Activated CD4-positive, alpha-beta T cell treated with anti-CD3 and anti-CD28 coated beads, Interleukin-2, amount 50 U/mL, for 48 hours (primary cell): Measurements from ENCODE around the gene ZBTB32.

Source experiments
- DNase-seq, 2 experiments: peaks; one replicate each; pipeline ENCODE4 v3.0.0-alpha.2; 2020

Gene ZBTB32

DNA sequence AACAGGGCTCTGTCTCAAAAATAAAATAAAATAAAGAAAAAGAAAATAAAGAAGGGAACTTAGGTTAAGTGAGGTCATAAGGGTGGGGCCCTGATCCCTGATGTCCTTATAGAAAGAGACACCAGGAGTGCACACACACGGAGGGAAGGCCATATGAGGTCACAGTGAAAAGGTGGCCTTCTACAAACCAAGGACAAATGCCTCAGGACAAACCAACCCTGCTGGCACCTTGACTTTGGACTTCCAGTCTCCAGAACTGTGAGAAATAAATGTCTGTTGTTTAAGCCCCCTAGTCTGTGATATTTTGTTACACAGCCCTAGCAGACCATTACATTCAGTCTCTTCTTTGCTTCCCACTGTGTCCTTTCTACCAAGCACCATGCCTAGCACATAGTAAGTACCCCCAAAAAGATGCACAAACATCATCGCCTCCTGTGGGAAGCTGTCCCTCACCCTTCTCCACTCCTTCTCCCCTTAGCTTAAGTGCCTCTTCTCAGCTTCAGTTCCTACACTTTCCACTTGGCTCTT, 8.4 kb upstream of the ZBTB32 start:
- DNase-seq = no peak

DNA sequence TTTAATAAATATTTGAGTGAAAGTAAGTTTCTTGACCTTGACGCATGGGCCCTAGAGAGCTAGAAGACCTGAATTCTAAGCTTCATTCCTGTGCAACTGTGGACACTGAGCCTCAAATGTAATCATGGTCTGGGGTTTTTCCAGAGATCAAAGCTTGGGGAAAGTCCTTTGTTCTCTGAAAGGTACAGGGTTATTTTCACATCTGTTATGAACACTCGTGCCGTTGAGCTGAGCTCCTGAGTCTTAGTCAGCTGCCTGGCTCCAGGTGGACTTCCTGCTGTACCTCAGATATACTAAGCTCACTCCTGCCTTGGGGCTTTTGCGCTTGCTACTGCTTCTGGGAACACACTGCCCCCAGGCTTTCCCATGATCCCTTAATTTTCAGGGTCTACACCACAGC, 7.5 kb upstream of the ZBTB32 start:
- peak in 1 of 2 experiments; percentile 38 for DNase-seq

DNA sequence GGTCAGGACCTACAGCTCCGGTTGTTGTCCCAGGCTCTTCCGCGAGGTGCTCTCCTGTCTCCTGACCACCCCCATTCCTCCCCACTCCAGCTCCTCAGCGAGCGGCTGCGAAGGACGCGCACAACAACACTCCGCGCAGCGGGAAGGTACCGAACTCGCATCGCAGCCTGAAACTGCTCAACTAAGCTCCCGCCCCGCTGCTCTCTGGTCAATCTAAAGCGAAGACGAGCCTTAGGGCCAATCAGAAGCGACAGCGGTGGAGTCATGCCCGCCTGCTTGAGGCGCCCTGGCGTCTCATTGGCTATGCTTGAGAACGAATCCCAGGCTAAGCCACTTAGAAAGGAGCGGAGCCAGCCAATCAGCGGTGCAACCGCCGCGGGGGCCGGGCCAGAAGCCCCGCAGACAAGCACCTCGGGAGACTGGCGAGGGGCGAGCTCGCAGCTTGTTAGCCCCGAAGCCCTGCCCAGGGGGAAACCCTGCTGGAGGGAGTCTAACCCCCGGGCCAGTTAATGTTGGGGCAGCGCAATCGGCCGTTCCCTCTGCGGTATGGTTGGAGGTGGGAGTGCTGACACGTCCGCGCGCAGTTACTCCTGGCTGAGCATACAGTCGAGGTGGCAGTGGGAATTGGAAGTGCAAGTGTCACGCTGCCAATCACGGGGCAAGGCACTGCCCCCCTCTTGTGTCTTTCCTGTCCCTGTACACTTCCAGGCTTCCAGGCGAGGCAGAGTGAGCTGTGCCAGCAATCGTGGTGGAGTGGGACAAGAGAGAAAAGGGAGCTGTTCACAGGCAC, 1.9 kb upstream of the ZBTB32 start:
- DNase-seq = peak; percentile 93 to 95

DNA sequence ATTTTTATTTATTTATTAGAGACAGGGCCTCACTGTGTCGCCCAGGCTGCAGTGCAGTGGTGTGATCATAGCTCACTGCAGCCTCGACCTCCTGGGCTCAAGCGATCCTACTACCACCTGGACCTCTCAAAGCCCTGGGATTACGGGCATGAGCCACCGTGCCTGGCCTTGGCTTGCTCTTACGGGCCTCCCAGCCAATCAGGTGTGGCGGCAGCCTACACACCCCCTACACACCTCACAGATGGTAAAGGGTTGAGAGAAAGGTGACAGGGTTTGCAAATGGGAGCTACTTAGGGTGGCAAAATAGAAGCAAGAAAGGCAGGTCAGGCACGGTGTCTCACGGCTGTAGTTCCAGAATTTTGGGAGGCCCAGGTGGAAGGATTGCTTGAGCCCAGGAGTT, 1.0 kb upstream of the ZBTB32 start:
- no peak for DNase-seq

DNA sequence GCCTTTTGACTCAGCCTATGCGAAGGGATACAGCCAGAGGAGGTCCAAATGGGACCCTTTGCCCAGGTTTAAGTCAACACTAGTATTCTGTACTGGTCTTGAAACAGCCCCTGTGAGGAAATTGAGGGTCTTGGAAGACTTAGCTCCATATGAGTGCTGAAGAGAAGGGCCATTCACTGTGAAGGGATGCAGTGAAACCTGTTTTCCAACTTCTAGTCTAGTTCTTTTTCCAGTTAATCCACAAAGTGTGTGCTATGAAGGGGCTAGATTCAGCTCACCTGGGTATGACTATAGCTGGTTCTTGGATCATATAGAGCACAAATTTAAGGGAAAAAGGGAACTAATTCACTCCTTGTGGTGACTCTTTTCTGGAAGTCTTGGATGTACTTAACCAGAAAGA, 4.0 kb downstream of the ZBTB32 start:
- DNase-seq = no peak

DNA sequence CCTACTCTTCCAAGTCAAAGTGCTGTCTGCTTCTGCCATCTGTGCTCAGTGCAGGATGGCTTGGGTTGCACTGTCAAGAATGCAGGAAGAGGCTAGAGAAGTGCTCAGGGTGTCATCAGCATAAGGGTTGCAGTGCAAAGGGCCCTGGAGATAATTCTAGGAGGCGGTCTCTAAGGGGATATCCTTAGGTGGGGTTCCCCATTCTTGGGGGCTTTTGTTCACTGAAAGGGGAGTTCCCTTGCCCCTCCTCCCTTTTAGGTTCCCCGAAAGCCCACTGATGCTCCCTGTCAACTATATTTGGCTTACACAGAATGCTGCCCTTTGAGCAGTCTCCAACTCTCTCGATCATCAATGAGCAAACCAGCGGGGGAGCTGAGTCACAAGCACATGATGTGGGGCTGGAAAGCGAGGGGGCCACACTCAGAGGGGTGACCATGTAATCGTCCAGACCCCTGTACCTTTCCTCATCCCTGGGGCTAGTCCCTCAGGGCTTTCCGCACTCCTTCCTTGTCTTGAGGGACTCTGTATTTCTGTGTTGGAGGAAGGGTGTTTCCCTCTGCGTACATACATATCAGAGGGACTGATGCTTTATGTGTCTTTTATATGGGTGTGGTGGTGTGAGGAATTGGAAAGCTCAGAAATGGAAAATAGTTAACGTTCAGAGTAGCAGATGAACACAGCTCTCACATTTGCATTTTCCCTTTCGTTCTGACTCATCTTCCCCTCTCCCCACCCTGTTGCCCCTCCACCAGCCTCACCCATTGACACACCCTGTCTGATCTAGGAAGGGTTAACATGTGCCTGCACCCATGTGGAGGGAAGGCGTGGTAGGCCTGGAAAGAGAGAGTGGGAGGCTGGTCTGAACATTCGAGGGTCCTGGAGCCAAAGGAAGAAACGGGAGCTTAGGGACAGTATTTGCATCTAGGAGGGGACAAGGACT, 6.7 kb downstream of the ZBTB32 start:
- peak; percentile 73 to 80 for DNase-seq

DNA sequence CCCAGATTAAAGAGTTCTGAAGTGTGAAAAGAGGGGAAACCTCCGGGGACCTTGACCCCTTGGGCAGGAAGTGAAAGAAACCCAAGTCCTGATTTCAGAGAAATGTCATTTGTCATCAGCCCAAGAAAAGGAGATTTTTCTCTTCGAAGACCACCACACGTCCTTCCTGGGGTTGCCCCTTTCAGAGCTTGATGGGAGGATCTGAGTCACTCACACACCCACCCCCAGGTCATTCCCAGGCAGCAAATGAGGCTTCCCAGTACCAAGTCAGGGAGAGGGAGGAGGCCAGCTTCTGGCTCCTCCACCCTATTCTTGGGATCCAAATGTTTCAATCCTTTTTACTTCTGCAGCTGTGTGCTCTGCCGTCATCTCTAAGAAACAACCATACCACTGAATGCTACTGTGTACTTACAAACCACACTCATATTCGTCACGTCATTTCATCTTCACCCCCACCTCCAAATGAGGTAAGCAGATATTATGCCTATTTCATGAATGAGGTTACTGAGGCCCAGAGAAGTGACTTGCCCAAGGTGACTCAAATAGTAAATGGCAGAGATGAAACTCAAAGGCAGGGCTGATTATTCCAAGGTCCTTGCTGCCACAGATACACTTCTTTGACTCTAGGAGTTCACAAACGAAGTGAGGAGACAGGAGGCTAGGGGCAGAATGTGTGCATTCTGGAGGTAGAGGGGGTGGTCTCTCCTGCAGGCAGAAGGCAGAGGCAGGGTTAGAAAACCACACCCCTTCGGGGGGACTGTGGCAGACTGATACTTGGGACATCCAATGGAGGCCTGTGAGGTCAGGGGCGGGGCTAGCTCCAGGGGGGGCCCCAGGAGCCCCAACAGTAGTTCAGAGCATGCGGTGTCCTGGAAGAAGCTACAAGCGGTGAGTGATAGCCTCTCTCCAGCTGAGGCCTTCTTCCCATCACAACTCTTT, 8.5 kb downstream of the ZBTB32 start:
- DNase-seq = peak; percentile 86 to 91

DNA sequence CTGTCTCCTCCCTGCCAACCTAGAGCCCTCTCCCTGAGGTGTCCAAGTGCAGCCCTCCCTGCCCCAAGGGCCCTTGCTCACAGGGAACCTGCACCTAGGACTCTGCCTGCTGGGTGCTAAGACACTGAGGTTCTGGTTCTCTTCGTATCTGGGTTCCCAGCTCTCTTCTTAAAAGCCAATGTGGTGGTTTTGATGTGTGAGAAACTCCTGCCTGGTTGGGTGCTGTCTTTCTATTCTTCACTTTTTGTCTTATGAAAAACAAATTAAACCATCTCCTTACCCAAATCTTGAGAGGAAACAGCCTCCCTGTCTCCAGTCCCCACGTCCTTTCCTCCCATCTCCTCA, 9.1 kb downstream of the ZBTB32 start:
- no peak for DNase-seq

DNA sequence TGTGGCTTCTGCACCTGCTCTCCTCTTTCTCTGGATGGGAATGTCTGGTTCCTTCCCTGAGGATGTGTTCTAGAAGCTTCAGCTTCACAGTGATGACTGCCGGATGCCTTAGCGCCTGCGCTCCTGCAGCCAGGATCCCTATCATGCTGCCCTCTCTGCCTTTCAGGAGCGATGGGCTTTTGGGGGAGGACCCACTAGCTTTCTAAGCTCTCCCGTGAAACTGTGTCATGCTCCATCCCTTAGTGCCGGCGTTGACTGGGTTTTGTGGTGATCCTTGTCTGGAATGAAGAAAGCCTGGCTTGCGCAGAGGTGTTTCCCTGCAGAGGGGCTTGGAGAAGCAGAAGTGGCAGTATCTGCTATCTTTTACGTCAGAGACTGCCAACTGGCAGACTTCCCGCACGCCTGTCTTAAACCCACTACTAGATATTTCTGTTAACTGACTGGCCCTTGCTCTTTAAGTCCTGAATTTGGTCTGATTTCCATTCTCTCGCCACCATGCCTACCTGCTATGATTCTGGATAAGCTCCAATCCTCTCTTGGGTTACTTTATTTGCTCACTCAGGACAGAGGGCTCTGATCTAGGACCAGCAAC, 9.6 kb downstream of the ZBTB32 start:
- peak; percentile 19 to 20 for DNase-seq

DNA sequence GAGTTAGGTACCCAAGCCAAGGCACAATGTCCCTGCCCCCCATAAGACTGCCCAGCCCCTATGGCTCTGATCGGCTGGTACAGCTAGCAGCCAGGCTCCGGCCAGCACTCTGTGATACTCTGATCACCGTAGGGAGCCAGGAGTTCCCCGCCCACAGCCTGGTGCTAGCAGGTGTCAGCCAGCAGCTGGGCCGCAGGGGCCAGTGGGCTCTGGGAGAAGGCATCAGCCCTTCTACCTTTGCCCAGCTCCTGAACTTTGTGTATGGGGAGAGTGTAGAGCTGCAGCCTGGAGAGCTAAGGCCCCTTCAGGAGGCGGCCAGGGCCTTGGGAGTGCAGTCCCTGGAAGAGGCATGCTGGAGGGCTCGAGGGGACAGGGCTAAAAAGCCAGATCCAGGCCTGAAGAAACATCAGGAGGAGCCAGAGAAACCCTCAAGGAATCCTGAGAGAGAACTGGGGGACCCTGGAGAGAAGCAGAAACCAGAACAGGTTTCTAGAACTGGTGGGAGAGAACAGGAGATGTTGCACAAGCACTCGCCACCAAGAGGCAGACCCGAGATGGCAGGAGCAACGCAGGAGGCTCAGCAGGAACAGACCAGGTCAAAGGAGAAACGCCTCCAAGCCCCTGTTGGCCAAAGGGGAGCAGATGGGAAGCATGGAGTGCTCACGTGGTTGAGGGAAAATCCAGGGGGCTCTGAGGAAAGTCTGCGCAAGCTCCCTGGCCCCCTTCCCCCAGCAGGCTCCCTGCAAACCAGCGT, 10.4 kb downstream of the ZBTB32 start:
- DNase-seq = peak; percentile 50 to 58

DNA sequence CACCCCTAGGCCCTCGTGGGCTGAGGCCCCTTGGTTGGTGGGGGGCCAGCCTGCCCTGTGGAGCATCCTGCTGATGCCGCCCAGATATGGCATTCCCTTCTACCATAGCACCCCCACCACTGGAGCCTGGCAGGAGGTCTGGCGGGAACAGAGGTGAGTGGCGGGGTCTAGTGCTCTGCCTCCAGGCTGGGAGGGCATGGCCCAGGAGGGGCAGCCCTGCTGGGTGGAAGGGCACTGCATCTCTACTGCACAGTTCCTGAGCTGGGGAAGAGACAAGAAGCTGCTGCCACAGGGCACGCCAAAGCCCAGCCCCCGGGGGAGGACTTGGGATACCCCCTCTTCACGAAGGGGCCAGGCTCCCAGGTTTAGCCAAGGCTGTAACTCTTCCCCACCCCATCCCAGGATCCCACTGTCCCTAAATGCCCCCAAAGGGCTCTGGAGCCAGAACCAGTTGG, 11.0 kb downstream of the ZBTB32 start:
- peak in 1 of 2 experiments; percentile 30 for DNase-seq

DNA sequence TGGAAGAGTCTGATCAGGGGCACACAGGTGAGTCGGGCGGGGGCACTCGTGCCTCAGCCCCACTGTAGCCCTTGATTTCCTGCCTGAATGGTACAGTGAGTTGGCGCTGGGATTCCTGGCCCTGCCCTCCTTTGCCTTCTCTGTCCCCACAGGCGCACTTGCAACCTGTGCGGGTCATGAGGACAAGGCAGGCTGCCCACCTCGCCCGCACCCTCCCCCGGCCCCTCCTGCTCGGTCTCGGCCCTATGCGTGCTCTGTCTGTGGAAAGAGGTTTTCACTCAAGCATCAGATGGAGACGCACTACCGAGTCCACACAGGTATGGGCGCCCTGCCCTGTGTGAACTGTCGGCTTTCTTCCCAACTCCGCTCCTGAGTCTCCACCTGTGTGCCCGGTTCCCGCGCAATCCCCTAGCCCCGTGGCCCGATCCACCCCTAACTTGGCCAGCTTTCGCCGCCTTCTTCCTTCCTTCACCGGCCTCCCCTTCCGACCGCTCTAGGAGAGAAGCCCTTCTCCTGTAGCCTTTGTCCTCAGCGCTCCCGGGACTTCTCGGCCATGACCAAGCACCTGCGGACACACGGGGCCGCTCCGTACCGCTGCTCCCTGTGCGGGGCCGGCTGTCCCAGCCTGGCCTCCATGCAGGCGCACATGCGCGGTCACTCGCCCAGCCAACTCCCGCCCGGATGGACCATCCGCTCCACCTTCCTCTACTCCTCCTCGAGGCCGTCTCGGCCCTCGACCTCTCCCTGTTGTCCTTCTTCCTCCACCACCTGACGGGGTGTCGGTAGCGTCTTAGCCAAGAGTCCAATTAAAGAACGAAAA, 11.8 kb downstream of the ZBTB32 start:
- peak; percentile 40 to 46 for DNase-seq

DNA sequence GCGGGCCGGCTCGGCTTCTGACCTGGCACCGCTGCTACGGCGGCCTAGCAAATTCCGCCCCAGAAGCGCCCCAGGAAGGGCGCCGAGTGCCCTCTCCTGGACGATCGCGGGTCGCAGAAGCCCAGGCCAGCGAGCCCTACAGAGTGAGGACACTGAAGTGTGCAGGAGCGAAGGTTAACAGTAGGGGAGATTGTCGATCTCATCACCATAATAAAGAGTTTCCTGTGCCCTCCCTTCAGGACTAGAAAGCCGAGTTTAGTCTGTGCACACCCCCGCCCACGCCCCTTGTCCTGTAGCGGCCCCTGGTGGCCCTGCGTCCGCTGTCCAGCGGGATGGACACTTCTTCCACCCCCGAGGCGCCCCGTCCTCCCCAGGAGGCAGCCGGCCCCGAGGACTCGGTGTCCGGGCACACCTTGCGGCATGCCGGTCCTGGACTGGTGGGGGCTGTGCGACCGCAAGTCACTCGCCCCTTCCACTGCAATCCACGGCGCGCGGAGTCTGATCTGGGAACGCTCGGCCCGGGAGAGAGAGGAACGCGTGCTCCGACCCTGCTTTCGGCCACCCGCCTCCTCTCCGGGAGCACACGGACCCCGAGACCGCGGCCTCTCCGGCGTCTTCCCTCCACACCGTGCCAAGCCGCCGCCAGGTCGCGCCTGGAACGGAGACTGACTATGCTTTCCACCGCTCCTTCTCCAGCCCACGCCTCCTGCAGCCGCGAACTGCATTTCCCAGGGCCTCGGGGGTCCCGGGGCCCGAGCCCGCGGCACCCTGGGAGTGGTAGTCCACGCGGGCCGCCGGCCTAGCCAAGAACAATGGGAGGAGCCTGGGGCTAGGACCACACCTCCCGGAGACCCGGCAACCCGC, 12.7 kb downstream of the ZBTB32 start:
- DNase-seq = peak; percentile 96 to 97

DNA sequence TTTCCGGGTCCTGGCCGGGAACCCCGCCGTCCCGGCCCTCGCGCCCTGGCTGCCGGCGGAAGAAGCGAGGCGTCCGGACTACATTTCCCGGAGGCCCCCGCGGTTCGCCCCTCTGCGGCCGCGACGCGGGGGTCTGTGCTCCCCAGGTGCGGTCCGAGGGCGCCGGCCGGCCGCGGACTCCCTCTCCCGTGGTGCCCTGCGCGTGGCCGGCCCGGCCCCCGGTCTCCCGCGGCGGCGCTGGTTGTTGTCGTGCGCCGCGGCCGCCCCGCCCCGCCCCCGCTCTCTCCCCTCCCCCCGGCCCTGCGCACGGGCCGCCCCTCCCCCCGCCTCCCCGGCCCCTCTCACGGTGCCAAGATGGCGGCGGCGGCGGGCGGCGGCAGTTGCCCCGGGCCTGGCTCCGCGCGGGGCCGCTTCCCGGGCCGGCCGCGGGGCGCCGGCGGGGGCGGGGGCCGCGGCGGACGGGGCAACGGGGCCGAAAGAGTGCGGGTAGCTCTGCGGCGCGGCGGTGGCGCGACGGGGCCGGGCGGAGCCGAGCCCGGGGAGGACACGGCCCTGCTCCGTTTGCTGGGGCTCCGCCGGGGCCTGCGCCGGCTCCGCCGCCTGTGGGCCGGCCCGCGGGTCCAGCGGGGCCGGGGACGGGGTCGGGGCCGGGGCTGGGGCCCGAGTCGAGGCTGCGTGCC, 13.4 kb downstream of the ZBTB32 start, which contains the start of gene KMT2B:
KMT2B (plus strand) TSS at position 339 of the 680 bp plus-strand sequence; CDS start at position 355, 16 bp downstream.
- no peak for DNase-seq

DNA sequence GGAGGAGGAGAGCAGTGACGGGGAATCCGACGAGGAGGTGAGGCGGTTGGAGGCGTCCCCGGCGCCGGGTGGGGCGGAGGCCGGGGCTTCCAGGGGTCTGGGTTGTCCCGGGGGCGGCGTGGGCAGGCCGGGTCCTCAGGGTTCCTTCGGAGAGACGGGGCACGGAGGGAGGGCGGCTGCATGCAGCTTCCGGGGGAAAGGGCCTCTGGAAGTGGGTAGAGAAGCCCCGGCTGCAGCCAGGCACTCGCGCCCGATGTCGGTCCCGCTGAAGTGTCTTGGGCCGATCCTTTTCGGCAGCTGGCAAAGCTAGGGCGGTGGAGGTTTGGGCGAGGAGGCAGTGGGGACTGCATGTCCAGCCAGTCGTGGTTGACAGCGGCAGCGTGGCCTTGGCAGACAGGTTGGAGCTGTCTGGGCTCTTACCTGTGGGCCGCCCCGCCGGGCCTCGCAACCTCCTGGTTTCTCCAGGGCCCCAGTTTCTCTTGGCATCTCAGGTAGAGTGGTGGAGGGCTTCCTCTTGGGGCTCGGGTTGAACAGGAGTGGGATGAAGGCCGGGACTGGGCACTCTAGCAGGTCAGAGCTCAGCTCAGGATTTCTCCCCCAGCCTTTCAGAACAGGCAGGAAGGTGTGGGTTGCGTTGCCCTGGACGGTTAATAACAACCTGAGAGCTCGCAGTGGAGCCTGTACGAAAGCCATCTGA, 14.1 kb downstream of the ZBTB32 start:
- peak; percentile 66 to 71 for DNase-seq

DNA sequence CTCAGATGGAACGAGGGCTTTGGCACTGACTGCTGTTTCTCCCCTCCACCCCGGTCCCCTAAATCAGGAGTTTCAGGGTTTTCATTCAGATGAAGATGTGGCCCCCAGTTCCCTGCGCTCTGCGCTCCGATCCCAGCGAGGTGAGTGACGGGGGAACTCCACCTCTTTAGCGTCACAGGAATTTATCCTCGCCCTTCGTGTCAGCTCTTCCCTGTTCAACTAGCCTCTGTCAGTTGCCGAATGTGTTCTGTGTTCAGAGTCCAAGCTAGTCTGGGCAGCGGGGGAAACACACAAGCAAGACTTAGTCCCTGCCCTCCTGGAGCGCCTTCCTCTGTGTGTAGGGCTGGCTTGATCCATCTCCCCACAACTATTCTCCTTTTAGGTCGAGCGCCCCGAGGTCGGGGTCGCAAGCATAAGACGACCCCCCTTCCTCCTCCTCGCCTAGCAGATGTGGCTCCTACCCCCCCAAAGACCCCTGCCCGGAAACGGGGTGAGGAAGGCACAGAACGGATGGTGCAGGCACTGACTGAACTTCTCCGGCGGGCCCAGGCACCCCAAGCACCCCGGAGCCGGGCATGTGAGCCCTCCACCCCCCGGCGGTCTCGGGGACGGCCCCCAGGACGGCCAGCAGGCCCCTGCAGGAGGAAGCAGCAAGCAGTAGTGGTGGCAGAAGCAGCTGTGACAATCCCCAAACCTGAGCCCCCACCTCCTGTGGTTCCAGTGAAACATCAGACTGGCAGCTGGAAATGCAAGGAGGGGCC, 15.2 kb downstream of the ZBTB32 start:
- DNase-seq = no peak

DNA sequence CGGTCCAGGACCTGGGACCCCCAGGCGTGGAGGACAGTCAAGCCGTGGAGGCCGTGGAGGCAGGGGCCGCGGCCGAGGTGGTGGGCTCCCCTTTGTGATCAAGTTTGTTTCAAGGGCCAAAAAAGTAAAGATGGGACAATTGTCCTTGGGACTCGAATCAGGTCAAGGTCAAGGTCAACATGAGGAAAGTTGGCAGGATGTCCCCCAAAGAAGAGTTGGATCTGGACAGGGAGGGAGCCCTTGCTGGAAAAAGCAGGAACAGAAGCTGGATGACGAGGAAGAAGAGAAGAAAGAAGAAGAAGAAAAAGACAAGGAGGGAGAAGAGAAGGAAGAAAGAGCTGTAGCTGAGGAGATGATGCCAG, 15.8 kb downstream of the ZBTB32 start:
- no peak for DNase-seq
